Measurements from ENCODE around the gene HPS4. TPM values are rescaled to one million over a fixed set of nuclear protein-coding genes. Genes with fewer than 3 reads are reported as not detected.

HPS4 gene
- total RNA-seq, 1 experiment from 2014 or later, result 19.9 TPM

- Histone ChIP-seq H3K9ac (ENCODE audit: low read length) (no peak overlapping the region), H3K4me3 (ENCODE audit: low read length) (no peak overlapping the region), H3K27me3 (ENCODE audit: low read length) (no peaks in the 10 kb centered on the region), H3F3A (ENCODE audit: low read length, unreplicated experiment) (no peaks in the 10 kb centered on the region), H3K9me2 (replicated peaks; ENCODE audit: low read length) (no peaks in the 10 kb centered on the region), H3K27ac (ENCODE audit: low read length) (no peak overlapping the region), H3K9me3 (ENCODE audit: low read length) (no peaks in the 10 kb centered on the region), H3K4me2 (ENCODE audit: low read length) (no peak overlapping the region), H3K4me1 (ENCODE audit: insufficient read depth, low read length) (peaks cover 18% of the 10 kb centered on the region; the same call in 1 of the 2 replicates), H2AFZ (ENCODE audit: low read length) (no peak overlapping the region), H3K36me3 (ENCODE audit: low read depth, low read length) (peaks cover 38% of the 10 kb centered on the region), H4K20me1 (ENCODE audit: low read length) (no peaks in the 10 kb centered on the region), H3K79me2 (ENCODE audit: low read length) (no peaks in the 10 kb centered on the region)
- BruUV-seq (replicated peaks), result no TSS peak
- DNase-seq (no peak), ATAC-seq (no peak)
- TF ChIP-seq CTCF (conservative IDR thresholded peaks at IDR 0.05; ENCODE audit: low read depth, low read length) (no peak), EZH2phosphoT487 (IDR thresholded peaks at IDR 0.05; ENCODE audit: borderline replicate concordance, low read length) (no peak), EZH2 (IDR thresholded peaks at IDR 0.05; ENCODE audit: low read length, unreplicated experiment) (no peak)
- POLR2A ChIA-PET (ENCODE audit: unreplicated experiment), result no interaction called here
- CTCF ChIA-PET, result no interaction called here
- intact Hi-C loops (cut with micrococcal nuclease), result no loop called here
Observed at GRCh38 chr22:26496456-26496855, 12.9 kb upstream of the HPS4 start.

- ChIA-PET POLR2A (ENCODE audit: unreplicated experiment) (interaction anchor here (0.9 kb wide), 1 partner anchor 11 kb away, joined by 3 read pairs; the partner anchor contains the start of genes HPS4 and SRRD), CTCF (no interaction called here)
- Histone ChIP-seq H3K9ac (ENCODE audit: low read length) (no peak overlapping the region), H3K27ac (ENCODE audit: low read length) (no peak overlapping the region), H3F3A (ENCODE audit: low read length, unreplicated experiment) (no peaks in the 10 kb centered on the region), H2AFZ (ENCODE audit: low read length) (no peak overlapping the region), H3K9me2 (replicated peaks; ENCODE audit: low read length) (no peaks in the 10 kb centered on the region), H3K36me3 (ENCODE audit: low read depth, low read length) (peaks cover 42% of the 10 kb centered on the region), H3K4me1 (ENCODE audit: insufficient read depth, low read length) (peaks cover 18% of the 10 kb centered on the region; the same call in 1 of the 2 replicates), H3K9me3 (ENCODE audit: low read length) (no peaks in the 10 kb centered on the region), H3K4me3 (ENCODE audit: low read length) (no peak overlapping the region), H3K4me2 (ENCODE audit: low read length) (no peak overlapping the region), H3K79me2 (ENCODE audit: low read length) (no peaks in the 10 kb centered on the region), H3K27me3 (ENCODE audit: low read length) (no peaks in the 10 kb centered on the region), H4K20me1 (ENCODE audit: low read length) (no peaks in the 10 kb centered on the region)
- DNase-seq (no peak), ATAC-seq (no peak)
- no TSS peak for BruUV-seq (replicated peaks)
- intact Hi-C loops (cut with micrococcal nuclease), result no loop called here
- TF ChIP-seq EZH2phosphoT487 (IDR thresholded peaks at IDR 0.05; ENCODE audit: borderline replicate concordance, low read length), result no peak
- no peak for TF ChIP-seq EZH2 (IDR thresholded peaks at IDR 0.05; ENCODE audit: low read length, unreplicated experiment)
- no peak for TF ChIP-seq CTCF (conservative IDR thresholded peaks at IDR 0.05; ENCODE audit: low read depth, low read length)
Observed at GRCh38 chr22:26494506-26494905, 10.9 kb upstream of the HPS4 start.

- Histone ChIP-seq H3K9me3 (ENCODE audit: low read length) (no peaks in the 10 kb centered on the region), H3K4me1 (ENCODE audit: insufficient read depth, low read length) (peaks cover 18% of the 10 kb centered on the region; the same call in 1 of the 2 replicates), H3K9me2 (replicated peaks; ENCODE audit: low read length) (no peaks in the 10 kb centered on the region), H2AFZ (ENCODE audit: low read length) (no peak overlapping the region), H3K79me2 (ENCODE audit: low read length) (no peaks in the 10 kb centered on the region), H3K4me3 (ENCODE audit: low read length) (no peak overlapping the region), H3K36me3 (ENCODE audit: low read depth, low read length) (peaks cover 42% of the 10 kb centered on the region), H3F3A (ENCODE audit: low read length, unreplicated experiment) (no peaks in the 10 kb centered on the region), H3K27ac (ENCODE audit: low read length) (no peak overlapping the region), H4K20me1 (ENCODE audit: low read length) (no peaks in the 10 kb centered on the region), H3K4me2 (ENCODE audit: low read length) (no peak overlapping the region), H3K27me3 (ENCODE audit: low read length) (no peaks in the 10 kb centered on the region), H3K9ac (ENCODE audit: low read length) (no peak overlapping the region)
- intact Hi-C loops (cut with micrococcal nuclease), result no loop called here
- no peak for DNase-seq
- no peak; the same call in 1 of the 2 replicates for ATAC-seq
- no TSS peak for BruUV-seq (replicated peaks)
- ChIA-PET CTCF (no interaction called here), POLR2A (ENCODE audit: unreplicated experiment) (no interaction called here)
- no peak for TF ChIP-seq CTCF (conservative IDR thresholded peaks at IDR 0.05; ENCODE audit: low read depth, low read length)
- no peak for TF ChIP-seq EZH2 (IDR thresholded peaks at IDR 0.05; ENCODE audit: low read length, unreplicated experiment)
- no peak for TF ChIP-seq EZH2phosphoT487 (IDR thresholded peaks at IDR 0.05; ENCODE audit: borderline replicate concordance, low read length)
Observed at GRCh38 chr22:26492220-26492619, 8.6 kb upstream of the HPS4 start.

Data from PC-3 (cell line).